OCI-M2 (cell line): ENCODE measurements around the gene SESTD1.

ENCODE experiments used
- DNase-seq: peaks from one replicate; lab custom pipeline; 2025; ENCODE audit not compliant: unreplicated experiment; lab: John Stamatoyannopoulos, UW

The SESTD1 gene, protein sequence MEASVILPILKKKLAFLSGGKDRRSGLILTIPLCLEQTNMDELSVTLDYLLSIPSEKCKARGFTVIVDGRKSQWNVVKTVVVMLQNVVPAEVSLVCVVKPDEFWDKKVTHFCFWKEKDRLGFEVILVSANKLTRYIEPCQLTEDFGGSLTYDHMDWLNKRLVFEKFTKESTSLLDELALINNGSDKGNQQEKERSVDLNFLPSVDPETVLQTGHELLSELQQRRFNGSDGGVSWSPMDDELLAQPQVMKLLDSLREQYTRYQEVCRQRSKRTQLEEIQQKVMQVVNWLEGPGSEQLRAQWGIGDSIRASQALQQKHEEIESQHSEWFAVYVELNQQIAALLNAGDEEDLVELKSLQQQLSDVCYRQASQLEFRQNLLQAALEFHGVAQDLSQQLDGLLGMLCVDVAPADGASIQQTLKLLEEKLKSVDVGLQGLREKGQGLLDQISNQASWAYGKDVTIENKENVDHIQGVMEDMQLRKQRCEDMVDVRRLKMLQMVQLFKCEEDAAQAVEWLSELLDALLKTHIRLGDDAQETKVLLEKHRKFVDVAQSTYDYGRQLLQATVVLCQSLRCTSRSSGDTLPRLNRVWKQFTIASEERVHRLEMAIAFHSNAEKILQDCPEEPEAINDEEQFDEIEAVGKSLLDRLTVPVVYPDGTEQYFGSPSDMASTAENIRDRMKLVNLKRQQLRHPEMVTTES

DNA sequence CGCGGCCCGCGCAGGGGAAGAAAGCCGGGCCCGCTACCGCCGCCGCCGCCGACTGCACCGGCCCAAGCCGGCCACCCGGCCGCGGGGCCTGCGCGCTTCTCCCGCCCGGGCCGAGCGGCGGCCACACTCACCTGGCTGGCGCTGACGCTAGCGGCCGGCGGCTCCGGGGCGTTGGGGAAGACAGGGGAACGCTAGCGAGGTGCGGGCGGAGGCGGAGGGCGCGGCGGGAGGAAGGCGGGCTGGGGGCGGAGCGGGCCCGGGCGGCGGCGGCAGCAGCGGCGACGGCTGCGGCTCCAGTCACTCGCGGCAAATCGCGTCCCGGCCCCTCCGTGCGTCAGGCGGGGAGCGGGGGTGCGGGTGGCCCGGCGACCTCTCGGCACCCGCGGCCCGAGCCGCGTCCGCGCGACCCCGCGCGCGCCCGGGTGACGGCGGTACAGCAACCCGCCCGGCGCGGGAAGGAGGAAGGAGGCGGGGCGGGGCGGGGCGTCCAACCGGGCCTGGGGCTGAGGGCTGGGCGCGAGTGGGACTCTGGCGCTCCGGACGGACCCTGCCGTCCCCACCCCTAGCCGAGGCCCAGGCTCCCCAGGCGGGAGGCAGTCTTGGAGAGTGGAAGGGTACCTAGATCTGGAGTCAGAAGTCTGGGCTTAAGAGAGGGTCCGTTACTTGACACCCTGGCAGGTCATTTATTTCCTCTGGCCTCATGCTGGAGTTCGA is at the start of gene SESTD1:
Gene SESTD1, minus strand, starts transcription at position 465 of the 714 bp plus-strand sequence. CDS start 72,991 bp downstream, outside the sequence.
- no peak for DNase-seq

DNA sequence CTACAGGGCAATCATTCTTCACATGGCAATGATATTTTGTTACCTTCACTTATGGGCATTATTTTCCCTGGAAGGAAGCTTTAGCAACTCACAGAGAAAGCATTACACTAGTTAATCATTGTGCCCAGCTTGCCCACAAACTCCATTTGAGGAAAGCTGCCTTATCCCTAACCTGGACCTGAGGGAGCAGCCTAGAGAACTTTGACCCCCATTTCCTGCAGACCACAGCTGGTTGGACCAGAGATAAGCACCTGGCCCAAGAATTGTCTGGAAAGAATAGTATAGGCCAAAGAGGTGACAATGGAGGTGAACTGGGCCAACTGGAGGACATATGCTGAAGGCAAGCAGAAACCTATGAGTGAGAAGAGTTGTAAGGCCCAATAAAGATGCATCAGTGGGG is 48.4 kb upstream of the SESTD1 start:
- DNase-seq = no peak

DNA sequence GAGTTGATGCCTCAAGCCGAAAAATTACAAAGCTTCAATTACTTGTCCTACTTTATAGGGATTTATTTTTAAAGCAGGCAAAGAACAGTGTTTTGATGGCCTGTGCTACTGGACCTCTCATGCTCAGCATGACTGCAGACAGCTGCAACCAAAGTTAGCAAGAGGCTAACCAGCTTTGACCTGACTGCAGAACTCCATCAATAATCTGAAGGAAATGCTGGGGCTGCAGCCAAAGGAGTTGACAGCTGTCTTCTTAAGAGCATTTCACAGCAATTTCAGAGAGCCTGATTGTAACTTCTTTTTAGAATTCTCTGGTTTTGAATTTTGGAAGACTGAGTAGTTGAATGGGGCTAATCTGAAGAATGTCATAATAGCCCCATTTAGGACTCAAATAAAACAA is 46.5 kb upstream of the SESTD1 start:
- no peak for DNase-seq

DNA sequence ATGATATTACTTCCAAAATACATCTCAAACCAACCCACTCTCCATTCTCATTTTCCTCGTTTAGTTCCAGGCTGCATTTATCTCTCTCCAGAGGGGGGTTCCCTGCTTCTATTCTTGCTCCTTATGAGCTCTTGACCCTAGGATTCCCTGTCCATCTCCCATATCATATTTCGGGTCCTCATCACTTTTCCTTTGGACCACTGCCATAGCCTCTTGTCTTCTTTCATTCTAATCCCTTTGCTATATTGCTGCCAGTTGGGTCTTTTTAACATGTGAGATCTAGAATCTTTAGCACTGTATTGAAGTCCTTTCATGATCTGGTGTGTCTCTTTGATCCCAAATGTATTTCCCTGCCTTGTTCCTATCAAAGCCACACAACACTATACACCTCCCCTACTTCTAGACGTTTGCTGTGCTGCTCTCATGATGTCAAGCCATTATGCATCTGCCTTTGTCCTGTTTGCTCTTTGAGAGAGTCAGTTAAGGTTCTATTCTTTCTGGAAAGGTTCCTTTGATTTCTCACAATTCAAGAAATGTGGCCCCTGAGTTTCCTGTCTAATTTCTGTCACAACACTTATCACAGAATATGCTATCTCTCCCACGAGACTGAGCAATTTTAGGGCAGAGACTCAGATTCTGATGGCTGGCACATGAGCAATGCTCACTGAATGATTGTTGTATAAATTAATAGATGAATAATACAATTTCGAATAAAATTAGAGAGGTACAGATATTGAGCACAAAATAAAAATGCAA is 43.2 kb upstream of the SESTD1 start:
- no peak for DNase-seq

DNA sequence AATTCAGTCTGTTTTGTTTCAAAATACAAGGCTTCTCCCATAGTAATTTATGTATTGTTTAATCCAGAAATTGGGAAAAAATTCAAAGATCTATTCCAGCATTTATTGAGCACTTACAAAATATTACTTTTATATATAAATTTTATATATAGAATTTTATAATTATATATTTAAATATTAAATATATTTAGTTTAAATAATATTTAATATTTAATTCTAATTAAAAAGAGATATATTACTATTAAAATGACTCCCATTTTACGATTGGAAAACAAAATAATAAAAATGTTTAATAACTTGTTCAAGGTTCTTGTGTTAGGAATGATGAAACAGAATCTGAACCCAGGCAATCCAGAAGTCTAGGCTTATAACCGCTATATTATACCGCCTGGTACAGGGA is 40.5 kb upstream of the SESTD1 start:
- no peak for DNase-seq

DNA sequence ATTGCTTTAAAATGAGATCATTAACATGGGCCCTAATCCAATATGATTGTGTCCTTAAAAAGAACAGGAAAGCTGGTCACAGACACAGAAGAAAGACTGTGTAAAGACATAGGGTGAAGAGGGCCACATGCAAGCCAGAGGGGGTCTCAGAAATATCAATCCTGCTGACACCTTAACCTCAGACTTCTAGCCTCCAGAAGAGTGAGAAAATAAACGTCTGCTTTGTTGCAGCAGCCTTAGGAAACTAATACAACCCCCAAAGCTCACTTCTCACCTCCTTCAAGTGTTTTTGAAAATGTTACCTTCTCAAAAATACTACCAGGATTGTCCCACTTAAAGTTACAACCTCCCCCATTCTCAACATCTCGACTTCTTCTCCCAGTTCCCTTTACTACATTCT is 39.8 kb upstream of the SESTD1 start:
- DNase-seq = no peak

DNA sequence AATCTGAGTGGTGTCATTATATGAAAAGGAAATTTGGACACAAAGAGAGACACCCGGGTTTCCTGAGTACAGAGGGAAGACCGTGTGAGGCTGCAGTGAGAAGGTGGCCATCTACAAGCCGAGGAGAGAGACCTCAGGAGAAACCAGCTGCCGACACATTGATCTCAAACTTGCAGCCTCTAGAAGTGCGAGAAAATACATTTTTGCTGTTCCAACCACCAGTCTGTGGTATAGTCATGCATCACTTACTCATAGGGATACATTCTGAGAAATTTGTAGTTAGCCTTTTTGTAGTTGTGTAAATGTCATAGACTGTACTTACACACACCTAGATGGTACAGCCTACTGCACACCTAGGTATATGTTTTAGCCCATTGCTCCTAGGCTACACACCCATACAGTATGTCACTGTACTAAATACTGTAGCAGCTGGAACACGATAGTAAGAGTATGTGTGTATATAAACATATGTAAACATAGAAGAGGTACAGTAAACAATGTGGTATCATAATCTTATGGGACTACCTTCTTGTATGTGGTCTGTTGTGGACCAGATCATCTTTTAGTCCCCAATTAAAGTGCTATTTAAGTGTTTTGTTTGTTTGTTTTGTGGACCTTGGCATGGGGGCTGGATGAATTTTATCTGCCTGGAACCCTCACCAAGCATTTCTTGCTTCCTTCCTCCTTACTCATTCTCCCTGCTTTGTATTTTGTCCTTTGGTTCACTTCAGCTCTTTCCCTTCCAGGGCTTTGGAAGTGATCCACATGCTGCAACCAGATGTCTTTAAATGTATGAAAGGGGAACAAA is 38.3 kb upstream of the SESTD1 start:
- no peak for DNase-seq

DNA sequence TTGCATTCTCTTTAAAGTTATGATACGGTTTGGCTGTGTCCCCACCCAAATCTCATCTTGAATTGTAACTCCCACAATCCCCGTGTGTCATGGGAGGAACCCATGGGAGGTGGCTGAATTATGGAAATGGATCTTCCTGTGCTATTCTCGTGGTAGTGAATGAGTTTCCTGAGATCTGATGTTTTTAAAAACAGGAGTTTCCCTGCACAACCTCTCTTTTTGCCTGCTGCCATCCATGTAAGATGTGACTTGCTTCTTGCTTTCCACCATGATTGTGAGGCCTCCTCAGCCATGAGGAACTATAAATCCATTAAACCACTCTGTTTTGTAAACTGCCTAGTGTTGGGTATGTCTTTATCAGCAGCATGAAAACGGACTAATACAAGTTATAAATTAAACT is 37.5 kb upstream of the SESTD1 start:
- DNase-seq = no peak

DNA sequence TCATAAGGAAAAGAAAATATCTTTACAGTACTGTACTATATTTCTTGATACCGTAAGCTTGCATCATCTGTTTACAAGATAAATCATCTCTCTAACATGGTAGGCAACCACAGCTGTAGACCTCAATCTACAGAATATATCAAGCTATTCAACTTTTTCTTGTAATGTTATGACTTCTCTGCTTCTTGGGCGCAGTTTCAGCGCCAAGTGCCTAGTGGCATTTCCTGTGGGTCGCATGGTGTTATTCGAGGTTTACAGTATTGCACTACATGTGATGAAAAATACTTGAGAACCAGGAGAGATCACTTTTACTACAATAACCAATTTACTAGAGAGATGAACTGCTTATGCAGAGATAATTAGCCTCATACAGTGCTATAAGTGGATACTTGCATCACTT is 34.0 kb upstream of the SESTD1 start:
- no peak for DNase-seq

DNA sequence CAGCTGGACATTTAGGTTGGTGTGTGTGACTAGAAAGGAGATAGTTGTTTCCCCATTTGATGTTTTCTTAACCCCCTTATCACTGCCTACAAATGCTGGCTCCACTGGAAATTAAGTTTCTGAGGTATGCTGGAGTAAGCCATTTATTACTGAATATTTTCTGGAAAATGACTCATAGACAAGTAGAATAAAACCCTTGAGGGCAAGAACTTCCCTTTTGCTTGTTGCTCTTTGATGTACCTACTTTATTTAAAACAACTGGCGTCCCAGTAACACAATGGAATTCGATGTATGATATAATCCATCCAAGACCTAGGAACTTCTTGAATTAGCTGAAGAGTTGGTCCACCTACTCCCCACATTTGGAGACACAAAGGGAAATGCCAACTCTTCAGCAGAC is 33.3 kb upstream of the SESTD1 start:
- no peak for DNase-seq

DNA sequence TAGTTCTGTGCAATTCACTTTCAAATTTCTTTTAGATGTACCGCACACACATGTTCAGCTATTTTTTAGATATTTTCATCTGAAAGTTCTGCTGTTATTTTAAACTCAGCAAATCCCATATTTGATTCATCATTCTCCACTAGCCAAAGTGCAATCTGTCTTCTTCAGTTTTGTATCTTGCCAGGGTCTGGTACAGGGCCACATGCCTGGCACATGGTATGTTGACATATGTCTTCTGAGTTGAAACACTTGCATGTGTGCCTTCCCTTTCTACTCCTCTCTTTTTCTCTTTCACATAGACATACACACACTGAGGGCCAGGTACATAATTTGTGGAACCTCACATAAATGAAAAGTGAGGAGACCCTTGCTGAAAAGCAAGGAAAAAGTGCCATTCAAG is 25.7 kb upstream of the SESTD1 start:
- DNase-seq = no peak

DNA sequence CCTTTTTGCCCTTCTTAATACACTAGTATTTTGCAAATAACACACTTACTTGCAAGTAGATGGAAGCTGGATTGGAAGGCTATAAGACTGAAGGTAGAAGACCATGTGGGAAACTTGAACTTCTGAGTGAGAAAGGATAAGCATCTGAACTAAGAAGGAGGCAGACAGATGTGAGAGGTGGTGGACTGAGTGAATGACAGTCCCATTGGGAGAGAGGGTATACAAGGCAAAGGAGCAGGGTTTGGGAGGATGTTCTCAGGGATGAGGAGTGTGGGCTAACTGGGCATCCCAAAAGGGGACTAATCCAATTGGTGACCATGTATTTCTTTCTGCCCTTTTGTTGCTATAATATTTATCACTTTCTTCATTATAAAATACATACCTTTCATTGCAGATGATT is 20.4 kb upstream of the SESTD1 start:
- no peak for DNase-seq

DNA sequence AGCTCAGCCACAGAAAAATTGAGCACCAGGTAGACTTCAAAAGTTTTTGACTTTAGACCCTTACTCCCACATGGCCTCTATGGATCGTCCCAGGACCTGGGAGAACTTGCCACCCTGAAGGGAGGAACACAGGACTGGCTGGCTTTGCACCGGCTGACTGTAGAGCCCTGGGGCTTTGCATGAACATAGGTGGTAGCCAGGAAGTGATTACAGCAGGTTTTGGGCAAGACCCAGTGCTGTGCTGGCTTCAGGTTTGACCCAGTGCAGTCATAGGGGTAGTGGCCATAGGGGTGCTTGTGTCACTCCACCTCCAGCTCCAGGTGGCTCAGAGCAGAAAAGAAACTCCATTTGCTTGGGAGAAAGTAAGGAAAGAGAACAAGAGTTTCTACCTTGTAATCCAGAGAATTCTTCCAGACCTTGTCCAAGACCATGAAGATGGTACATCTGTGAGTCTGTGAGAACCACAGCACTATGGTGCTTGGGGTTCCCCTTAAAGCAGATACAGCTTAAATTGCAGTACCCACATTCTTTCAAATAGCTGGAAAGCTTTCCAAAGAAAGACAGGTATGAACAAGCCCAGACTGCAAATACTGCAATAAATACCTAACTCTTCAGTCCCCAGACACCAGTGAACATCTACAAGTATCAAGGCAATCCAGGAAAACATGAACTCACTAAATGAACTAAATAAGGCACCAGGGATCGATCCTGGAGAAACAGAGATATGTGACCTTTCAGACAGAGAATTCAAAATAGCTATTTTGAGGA is 13.0 kb upstream of the SESTD1 start:
- no peak for DNase-seq

DNA sequence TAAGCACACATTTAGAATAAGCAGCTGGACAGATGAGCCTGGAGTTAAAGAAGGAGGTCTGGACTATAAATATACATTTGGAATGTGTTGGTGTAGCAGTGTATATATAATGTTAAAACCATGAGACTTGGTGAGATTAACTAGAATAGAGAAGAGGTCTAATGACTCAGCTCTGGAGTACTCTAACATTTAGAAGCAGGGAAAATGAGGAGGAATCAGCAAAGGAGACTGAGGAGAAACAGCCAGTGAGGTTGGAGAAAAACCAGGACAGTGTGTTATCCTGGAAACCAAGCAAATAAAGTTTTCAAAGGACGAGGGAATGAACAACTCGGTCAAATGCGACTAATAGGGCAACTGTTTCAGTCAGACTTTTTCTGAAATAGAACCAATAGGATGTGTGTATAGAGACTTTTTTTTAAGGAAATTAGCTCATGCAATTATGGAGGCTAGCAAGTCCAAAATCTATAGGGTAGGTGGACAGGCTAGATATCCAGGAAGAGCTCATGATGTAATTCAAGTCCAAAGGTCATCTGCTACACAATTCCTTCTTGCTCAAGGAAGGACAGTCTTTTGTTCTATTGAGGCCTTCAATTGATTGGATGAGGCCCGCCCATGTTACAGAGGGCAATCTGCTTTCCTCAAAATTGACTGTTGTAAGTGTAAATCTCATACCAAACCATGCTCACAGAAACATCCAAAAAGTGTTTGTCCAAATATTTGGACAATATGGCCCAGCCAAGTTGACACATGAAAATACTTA is 10.8 kb upstream of the SESTD1 start:
- DNase-seq = no peak

DNA sequence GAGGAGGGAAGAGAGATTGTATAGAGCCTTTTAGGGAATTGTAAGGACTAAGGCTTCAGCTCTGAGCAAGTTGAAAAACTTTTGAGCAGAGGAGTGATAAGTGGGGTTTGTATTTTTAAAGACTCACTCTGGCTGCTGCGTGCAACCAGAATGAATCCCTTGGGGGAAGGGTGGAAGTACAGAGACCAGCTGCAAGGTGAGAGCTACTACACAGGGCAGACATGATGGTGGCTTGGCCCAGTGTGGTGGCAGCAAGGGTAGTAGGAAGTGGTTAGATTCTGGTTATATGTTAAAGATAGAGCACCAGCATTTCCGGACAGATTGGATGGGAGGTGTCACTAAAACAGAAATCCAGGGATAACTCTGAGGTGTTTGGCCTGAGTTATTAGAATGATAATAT is 10.1 kb upstream of the SESTD1 start:
- no peak for DNase-seq

DNA sequence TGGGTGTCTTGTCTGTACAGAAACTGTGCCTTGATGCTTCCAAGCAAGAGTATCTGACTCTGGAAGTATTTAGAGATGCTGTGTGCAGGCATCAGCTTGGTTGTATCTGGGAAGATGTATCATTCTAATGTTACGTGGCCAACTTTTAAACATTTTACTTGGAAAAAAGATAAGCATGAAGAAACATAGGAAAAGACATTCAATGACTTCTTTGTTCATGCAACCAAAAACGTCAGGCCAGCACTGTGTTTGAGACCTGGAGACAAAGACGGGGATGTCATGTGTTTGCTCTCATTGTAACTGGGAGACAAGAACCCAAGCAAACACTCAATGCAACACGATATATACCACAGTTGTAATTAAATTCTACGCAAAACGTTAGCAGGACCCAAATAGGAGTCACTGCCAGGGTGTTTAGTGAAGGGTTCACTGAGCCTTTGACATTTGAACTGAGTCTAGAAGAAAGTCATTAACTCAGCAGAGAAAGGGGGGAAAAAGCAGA is 8.9 kb upstream of the SESTD1 start:
- no peak for DNase-seq

DNA sequence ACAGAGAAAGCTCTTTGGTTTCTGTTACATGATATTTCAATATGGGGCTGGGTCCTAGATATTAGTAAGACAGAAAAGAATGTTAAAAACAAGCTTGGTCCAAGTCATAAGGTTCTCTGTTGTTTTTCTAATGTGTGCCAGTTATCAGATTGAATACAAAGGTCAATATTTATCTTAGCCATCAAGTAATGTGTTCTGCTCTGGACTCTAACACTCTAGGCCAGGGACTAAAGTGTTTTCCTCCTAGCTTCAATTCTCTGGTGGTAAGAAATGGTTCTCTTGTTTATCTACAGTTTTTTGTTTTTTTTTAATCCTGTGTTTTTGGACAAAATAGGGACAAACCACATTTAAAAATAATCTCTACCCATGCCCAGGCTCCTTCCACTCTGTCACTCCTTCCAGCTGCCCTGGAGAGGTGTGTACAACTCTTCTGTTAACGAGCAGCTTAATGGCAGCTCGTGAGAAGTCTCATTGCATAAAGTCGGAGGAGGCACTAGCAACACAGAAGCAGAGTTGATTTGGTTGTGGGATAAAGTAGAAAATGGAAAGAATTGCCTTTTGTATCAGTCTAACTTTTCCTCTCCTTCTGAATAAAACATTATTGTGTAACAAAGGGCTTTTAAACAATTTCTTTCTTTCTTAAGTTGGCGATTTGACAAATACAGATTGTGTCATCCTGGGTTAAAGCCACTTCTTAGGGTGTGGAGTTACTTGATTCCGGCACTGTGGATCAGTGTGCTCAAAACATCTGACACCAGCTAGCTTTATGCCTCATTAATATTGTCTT is 8.0 kb upstream of the SESTD1 start:
- DNase-seq = no peak

DNA sequence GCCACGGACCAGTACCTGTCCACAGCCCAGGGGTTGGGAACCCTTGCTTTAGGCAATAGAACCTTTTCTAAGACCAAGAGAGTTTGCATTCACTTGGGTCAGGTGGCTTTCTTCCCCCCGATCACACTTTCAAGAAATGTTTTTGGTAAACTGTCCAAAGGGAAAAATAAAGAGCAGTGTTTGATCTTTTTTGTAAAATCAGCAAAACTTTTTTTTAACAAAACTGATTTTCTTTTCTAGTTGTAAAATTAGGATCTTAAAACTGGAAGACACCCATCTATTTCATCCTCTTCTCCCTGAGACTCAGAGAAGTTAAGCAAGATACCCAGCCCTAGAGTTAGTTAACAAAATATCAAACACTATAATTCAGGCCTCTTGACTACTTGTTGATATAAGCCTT is 6.1 kb upstream of the SESTD1 start:
- no peak for DNase-seq
